H9 (cell line): ENCODE results near the gene PLEKHG2. TPM values are rescaled to one million over a fixed set of nuclear protein-coding genes. Genes with fewer than 3 reads are reported as not detected.

Source experiments
- DNase-seq: peaks from one replicate; pipeline ENCODE4 v3.0.0-alpha.2; 2017
- H2AFZ ChIP-seq: one replicate; pipeline ENCODE4 v1.6.1; 2013; ENCODE audit warnings: mild to moderate bottlenecking, low read length, control low read depth, moderate library complexity
- H2AK5ac ChIP-seq: 2 replicates; pipeline ENCODE4 v1.6.1; 2013; ENCODE audit warnings: low read length, control low read depth, mixed read lengths; ENCODE audit not compliant: insufficient read length
- H2BK120ac ChIP-seq: one replicate; pipeline ENCODE4 v1.6.1; 2013; ENCODE audit warnings: low read depth, mild to moderate bottlenecking, low read length, control low read depth, inconsistent platforms; ENCODE audit not compliant: poor library complexity, severe bottlenecking
- H2BK12ac ChIP-seq: 2 replicates; pipeline ENCODE4 v1.6.1; 2013; ENCODE audit warnings: low read length, control low read depth, mixed read lengths, low read depth; ENCODE audit not compliant: insufficient read length
- H2BK15ac ChIP-seq: 2 replicates; pipeline ENCODE4 v1.6.1; 2013; ENCODE audit warnings: low read depth, low read length, control low read depth
- H2BK20ac ChIP-seq: one replicate; pipeline ENCODE4 v1.6.1; 2013; ENCODE audit warnings: low read depth, mild to moderate bottlenecking, low read length, control low read depth, inconsistent platforms; ENCODE audit not compliant: poor library complexity, severe bottlenecking
- H2BK5ac ChIP-seq: 2 replicates; pipeline ENCODE4 v1.6.1; 2013; ENCODE audit warnings: low read length, control low read depth, mixed read lengths; ENCODE audit not compliant: insufficient read length
- H3K14ac ChIP-seq: 2 replicates; pipeline ENCODE4 v1.6.1; 2013; ENCODE audit warnings: low read length, control low read depth; ENCODE audit not compliant: insufficient read depth
- H3K18ac ChIP-seq: 2 replicates; pipeline ENCODE4 v1.6.1; 2013; ENCODE audit warnings: low read depth, mild to moderate bottlenecking, mixed read lengths, low read length, control low read depth; ENCODE audit not compliant: insufficient read length
- H3K23ac ChIP-seq: 2 replicates; pipeline ENCODE4 v1.6.1; 2013; ENCODE audit warnings: low read length, control low read depth, mixed read lengths, low read depth; ENCODE audit not compliant: insufficient read length
- H3K23me2 ChIP-seq: 2 replicates; pipeline ENCODE4 v1.6.1; 2013; ENCODE audit warnings: low read depth, mild to moderate bottlenecking, mixed read lengths, low read length, control low read depth; ENCODE audit not compliant: insufficient read length, poor library complexity, severe bottlenecking
- H3K27ac ChIP-seq: 2 replicates; pipeline ENCODE4 v1.5.1; 2013; ENCODE audit warnings: low read length, control low read depth, mixed read lengths, low read depth; ENCODE audit not compliant: insufficient read length
- H3K27me3 ChIP-seq: 2 replicates; pipeline ENCODE4 v1.6.1; 2013; ENCODE audit warnings: low read length, control low read depth, inconsistent platforms; ENCODE audit not compliant: insufficient read depth
- H3K4ac ChIP-seq: 2 replicates; pipeline ENCODE4 v1.6.1; 2013; ENCODE audit warnings: low read depth, mild to moderate bottlenecking, control low read depth, inconsistent platforms, low read length, moderate library complexity
- H3K4me1 ChIP-seq: 2 replicates; pipeline ENCODE4 v1.6.1; 2013; ENCODE audit warnings: low read length, control low read depth, inconsistent platforms; ENCODE audit not compliant: insufficient read depth
- H3K4me2 ChIP-seq: 2 replicates; pipeline ENCODE4 v1.6.1; 2013; ENCODE audit warnings: low read length, control low read depth, mixed read lengths; ENCODE audit not compliant: insufficient read length, insufficient read depth
- H3K56ac ChIP-seq: 2 replicates; pipeline ENCODE4 v1.6.1; 2013; ENCODE audit warnings: low read depth, mild to moderate bottlenecking, mixed read lengths, low read length, control low read depth; ENCODE audit not compliant: insufficient read length
- H3K79me1 ChIP-seq: 2 replicates; pipeline ENCODE4 v1.6.1; 2013; ENCODE audit warnings: low read depth, mild to moderate bottlenecking, moderate library complexity, low read length, control low read depth, inconsistent platforms; ENCODE audit not compliant: insufficient read depth, poor library complexity, severe bottlenecking
- H3K79me2 ChIP-seq: 2 replicates; pipeline ENCODE4 v1.6.1; 2013; ENCODE audit warnings: low read length, control low read depth, inconsistent platforms; ENCODE audit not compliant: insufficient read depth
- H3K9ac ChIP-seq: 2 replicates; pipeline ENCODE4 v1.6.1; 2013; ENCODE audit warnings: low read length, control low read depth, mixed read lengths; ENCODE audit not compliant: insufficient read length; ENCODE audit errors: extremely low read depth
- H3K9me3 ChIP-seq: one replicate; pipeline ENCODE4 v1.6.1; 2013; ENCODE audit warnings: low read depth, low read length, inconsistent platforms; ENCODE audit not compliant: control insufficient read depth
- H3T11ph ChIP-seq: one replicate; pipeline ENCODE4 v1.6.1; 2013; ENCODE audit warnings: mild to moderate bottlenecking, low read length, control low read depth, inconsistent platforms
- H4K20me1 ChIP-seq: one replicate; pipeline ENCODE4 v1.6.1; 2013; ENCODE audit not compliant: control insufficient read depth, insufficient read length, insufficient read depth
- H4K5ac ChIP-seq: 2 replicates; pipeline ENCODE4 v1.6.1; 2013; ENCODE audit warnings: low read depth, mild to moderate bottlenecking, mixed read lengths, low read length, control low read depth; ENCODE audit not compliant: insufficient read length
- H4K8ac ChIP-seq: replicated peaks from 2 replicates; pipeline ENCODE4 v1.6.1; 2013; ENCODE audit warnings: low read length, control low read depth, mixed read lengths, low read depth; ENCODE audit not compliant: insufficient read length
- H4K91ac ChIP-seq: 2 replicates; pipeline ENCODE4 v1.6.1; 2013; ENCODE audit warnings: low read depth, mild to moderate bottlenecking, moderate library complexity, mixed read lengths, low read length, control low read depth; ENCODE audit not compliant: insufficient read length
- H3K27ac Mint-ChIP-seq, 3 experiments: 2 replicates in 2 of 3; 3 replicates in 1 of 3; pipeline ENCODE4 v1.8.0; 2020 to 2021; ENCODE audit warnings: mixed read lengths in 3 of 3, mild to moderate bottlenecking in 1 of 3, moderate library complexity in 1 of 3
- H3K27me3 Mint-ChIP-seq: 2 replicates; pipeline ENCODE4 v1.8.0; 2021; ENCODE audit warnings: low read depth, mild to moderate bottlenecking, moderate library complexity, mixed read lengths
- H3K36me3 Mint-ChIP-seq, 3 experiments: 2 replicates in 2 of 3; 3 replicates in 1 of 3; pipeline ENCODE4 v1.8.0; 2020 to 2021; ENCODE audit warnings: low read depth in 3 of 3, mixed read lengths in 3 of 3; ENCODE audit not compliant: insufficient read depth in 1 of 3
- H3K4me1 Mint-ChIP-seq, 2 experiments: 2 replicates each; pipeline ENCODE4 v1.8.0; 2020; ENCODE audit warnings: mixed read lengths in 2 of 2
- H3K4me3 Mint-ChIP-seq, 2 experiments: 2 replicates in 1 of 2; 3 replicates in 1 of 2; pipeline ENCODE4 v1.8.0; 2020 to 2021; ENCODE audit warnings: mild to moderate bottlenecking in 2 of 2, mixed read lengths in 2 of 2, moderate library complexity in 1 of 2
- H3K9me3 Mint-ChIP-seq, 2 experiments: 2 replicates in 1 of 2; 3 replicates in 1 of 2; pipeline ENCODE4 v1.8.0; 2020; ENCODE audit warnings: mild to moderate bottlenecking in 2 of 2, mixed read lengths in 2 of 2, moderate library complexity in 1 of 2
- WGBS: extraction: QIAGEN DNeasy Blood & Tissue Kit; methylation state at CpG from one replicate; pipeline ENCODE4 v1.1.7; 2013; ENCODE audit warnings: missing lambda C conversion rate, low lambda C conversion rate, mixed read lengths; ENCODE audit not compliant: insufficient read length; ENCODE audit errors: extremely low coverage; 5-methylcytosine and 5-hydroxymethylcytosine counted together
- total RNA-seq: library from RNA; stranded (reverse); gene quantifications from 2 replicates; pipeline ENCODE4 v1.2.1, GENCODE V29; 2021
- TF ChIP-seq, protein P1 (sequence below): fragments of 200-600 bp; sonication (generic); conservative IDR thresholded peaks from 3 replicates; pipeline ENCODE4 v1.8.0; 2021; ENCODE audit warnings: antibody characterized with exemption, mild to moderate bottlenecking

The PLEKHG2 gene
- total RNA-seq, 1 experiment from 2014 or later: 167 TPM

DNA sequence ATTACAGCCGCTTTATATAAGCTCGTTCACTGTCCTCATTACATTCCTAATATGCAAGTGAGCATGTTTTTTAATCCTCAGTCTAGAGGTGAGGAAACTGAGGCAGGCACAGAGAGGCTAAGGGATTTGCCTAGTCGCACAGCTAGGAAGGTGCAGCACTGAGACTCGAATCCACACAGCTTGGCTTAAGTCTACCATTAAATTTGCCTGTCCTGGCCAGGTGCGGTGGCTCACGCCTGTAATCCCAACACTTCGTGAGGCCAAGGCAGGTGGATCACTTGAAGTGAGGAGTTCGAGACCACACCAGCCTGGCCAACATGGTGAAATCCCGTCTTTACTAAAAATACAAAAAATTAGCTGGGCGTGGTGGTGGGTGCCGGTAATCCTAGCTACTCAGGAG lies 15.2 kb downstream of the PLEKHG2 start:
- Histone ChIP-seq H2BK5ac (no peak overlapping the region), H4K5ac (no peak overlapping the region), H2BK20ac (no peak overlapping the region), H2BK12ac (peak overlapping the region; percentile 0), H3T11ph (no peak overlapping the region), H4K20me1 (no peaks in the 10 kb centered on the region), H2AK5ac (no peak overlapping the region), H3K9me3 (no peaks in the 10 kb centered on the region), H3K23ac (no peak overlapping the region), H3K4ac (no peak overlapping the region), H3K14ac (no peak overlapping the region), H2AFZ (no peak overlapping the region), H3K27ac (peak overlapping the region; percentile 18), H3K18ac (no peak overlapping the region), H3K27me3 (no peaks in the 10 kb centered on the region), H4K91ac (no peak overlapping the region), H3K79me1 (no peaks in the 10 kb centered on the region), H3K9ac (no peak overlapping the region), H3K79me2 (no peaks in the 10 kb centered on the region), H3K4me2 (no peak overlapping the region), H2BK120ac (no peak overlapping the region), H4K8ac (no peak overlapping the region), H2BK15ac (no peak overlapping the region), H3K4me1 (peaks cover 7% of the 10 kb centered on the region; the same call in 1 of the 2 replicates), H3K23me2 (no peaks in the 10 kb centered on the region), H3K56ac (no peak overlapping the region)
- peaks cover 37 to 41% of the 10 kb centered on the region in 2 experiments for H3K4me1 Mint-ChIP-seq
- H3K9me3 Mint-ChIP-seq: no peaks in the 10 kb centered on the region
- no CpG with 5 or more reads among the region's 11 CpGs for WGBS
- no peak overlapping the region for H3K4me3 Mint-ChIP-seq
- H3K27me3 Mint-ChIP-seq: no peaks in the 10 kb centered on the region
- peak overlapping the region; percentile 97 to 99 (median 99); a peak in 6 of 7 replicates for H3K27ac Mint-ChIP-seq
- DNase-seq: no peak
- H3K36me3 Mint-ChIP-seq: peaks cover 19 to 44% (median 33%) of the 10 kb centered on the region in 3 experiments
- TF ChIP-seq, protein P1, sequence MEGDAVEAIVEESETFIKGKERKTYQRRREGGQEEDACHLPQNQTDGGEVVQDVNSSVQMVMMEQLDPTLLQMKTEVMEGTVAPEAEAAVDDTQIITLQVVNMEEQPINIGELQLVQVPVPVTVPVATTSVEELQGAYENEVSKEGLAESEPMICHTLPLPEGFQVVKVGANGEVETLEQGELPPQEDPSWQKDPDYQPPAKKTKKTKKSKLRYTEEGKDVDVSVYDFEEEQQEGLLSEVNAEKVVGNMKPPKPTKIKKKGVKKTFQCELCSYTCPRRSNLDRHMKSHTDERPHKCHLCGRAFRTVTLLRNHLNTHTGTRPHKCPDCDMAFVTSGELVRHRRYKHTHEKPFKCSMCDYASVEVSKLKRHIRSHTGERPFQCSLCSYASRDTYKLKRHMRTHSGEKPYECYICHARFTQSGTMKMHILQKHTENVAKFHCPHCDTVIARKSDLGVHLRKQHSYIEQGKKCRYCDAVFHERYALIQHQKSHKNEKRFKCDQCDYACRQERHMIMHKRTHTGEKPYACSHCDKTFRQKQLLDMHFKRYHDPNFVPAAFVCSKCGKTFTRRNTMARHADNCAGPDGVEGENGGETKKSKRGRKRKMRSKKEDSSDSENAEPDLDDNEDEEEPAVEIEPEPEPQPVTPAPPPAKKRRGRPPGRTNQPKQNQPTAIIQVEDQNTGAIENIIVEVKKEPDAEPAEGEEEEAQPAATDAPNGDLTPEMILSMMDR: no peak
